ENCODE results near the gene RAB4A. TPM values are rescaled to one million over a fixed set of nuclear protein-coding genes. Genes with fewer than 3 reads are reported as not detected.
A peak's percentile ranks its signal among the peaks of the same experiment; 100 is the strongest.

The RAB4A gene
- total and polyA plus RNA-seq, 9 of the 15 experiments (the other 6 are each of a cell fraction or from before 2014, with no cell fraction given), result 8.3 to 61.0 (median 26.7) TPM

GRCh38 chr1:229341774-229342655 lies 71.1 kb downstream of the RAB4A start (continued):
- TF ChIP-seq MLX (CRISPR knock-in tag; conservative IDR thresholded peaks at IDR 0.05) (no peak), GABPA (tag; conservative IDR thresholded peaks at IDR 0.05; ENCODE audit: low read depth) (no peak; the same call in 1 of the 2 replicates), CC2D1A (IDR thresholded peaks at IDR 0.05) (no peak), MEF2A (IDR thresholded peaks at IDR 0.05; ENCODE audit: control insufficient read depth, low read depth, low read length) (no peak), CXXC5 (CRISPR knock-in tag; IDR thresholded peaks at IDR 0.05) (peak; percentile 77), AFF1 (IDR thresholded peaks at IDR 0.05; ENCODE audit: low read depth in 1 of 2, partially characterized antibody in 2 of 2) (no peak), U2AF1 (optimal IDR thresholded peaks at IDR 0.05; ENCODE audit: low read depth, low read length) (no peak), ETV5 (CRISPR knock-in tag; IDR thresholded peaks at IDR 0.05; ENCODE audit: low read depth) (peak; percentile 20), STAT5B (CRISPR knock-in tag; IDR thresholded peaks at IDR 0.05) (no peak), LCOR (CRISPR knock-in tag; IDR thresholded peaks at IDR 0.05) (0 out of 2 replicates have a peak, but pooled peaks have one; percentile 8), HLTF (IDR thresholded peaks at IDR 0.05) (no peak), CLOCK (CRISPR knock-in tag; IDR thresholded peaks at IDR 0.05; ENCODE audit: borderline replicate concordance) (no peak), MBD2 (IDR thresholded peaks at IDR 0.05; ENCODE audit: borderline replicate concordance, low read depth) (no peak), PML (IDR thresholded peaks at IDR 0.05; ENCODE audit: low read length) (peak; percentile 9; the same call in 1 of the 2 replicates), RBM34 (IDR thresholded peaks at IDR 0.05; ENCODE audit: borderline replicate concordance, insufficient read depth, low read length) (no peak), ELF4 (CRISPR knock-in tag; IDR thresholded peaks at IDR 0.05) (no peak), E4F1 (CRISPR knock-in tag; IDR thresholded peaks at IDR 0.05; ENCODE audit: borderline replicate concordance) (no peak)
